ENCODE measurements around the gene UBE2U. TPM values are rescaled to one million over a fixed set of nuclear protein-coding genes. Genes with fewer than 3 reads are reported as not detected.
"Not testable (repeated sequence)": the region's sequence is repeated elsewhere in the genome, so short reads cannot be mapped to it uniquely, and the experiment has no call there.

The UBE2U gene
- total RNA-seq, 1 donor from 2014 or later, result not detected

DNA sequence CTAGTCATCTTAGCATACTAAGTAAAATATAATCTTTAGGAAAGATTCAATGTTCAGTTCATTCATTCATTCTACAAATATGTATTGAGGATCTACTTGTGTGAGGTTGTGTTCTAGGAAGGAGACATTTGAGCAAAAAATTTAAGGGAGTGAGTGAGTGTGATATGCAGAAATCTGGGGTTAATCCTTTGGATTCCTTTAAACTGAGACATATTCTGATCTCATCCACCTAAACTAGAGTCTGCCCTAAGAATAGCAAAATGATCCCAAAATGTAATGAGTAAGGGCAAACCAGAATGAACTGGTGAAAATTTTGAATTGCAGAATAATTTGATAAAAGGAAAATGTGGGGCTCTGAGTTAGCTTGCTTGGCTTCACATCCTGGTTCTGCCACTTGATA lies 8.6 kb downstream of the UBE2U start:
- H3K27me3 ChIP-seq, result no peaks in the 10 kb centered on the region
- intact Hi-C loops (cut with DNase I), result no loop called here
- no peak overlapping the region for H3K27ac ChIP-seq
- H3K9me3 ChIP-seq, result no peaks in the 10 kb centered on the region
- H3K4me3 ChIP-seq, result no peak overlapping the region
- TF ChIP-seq, protein P1, sequence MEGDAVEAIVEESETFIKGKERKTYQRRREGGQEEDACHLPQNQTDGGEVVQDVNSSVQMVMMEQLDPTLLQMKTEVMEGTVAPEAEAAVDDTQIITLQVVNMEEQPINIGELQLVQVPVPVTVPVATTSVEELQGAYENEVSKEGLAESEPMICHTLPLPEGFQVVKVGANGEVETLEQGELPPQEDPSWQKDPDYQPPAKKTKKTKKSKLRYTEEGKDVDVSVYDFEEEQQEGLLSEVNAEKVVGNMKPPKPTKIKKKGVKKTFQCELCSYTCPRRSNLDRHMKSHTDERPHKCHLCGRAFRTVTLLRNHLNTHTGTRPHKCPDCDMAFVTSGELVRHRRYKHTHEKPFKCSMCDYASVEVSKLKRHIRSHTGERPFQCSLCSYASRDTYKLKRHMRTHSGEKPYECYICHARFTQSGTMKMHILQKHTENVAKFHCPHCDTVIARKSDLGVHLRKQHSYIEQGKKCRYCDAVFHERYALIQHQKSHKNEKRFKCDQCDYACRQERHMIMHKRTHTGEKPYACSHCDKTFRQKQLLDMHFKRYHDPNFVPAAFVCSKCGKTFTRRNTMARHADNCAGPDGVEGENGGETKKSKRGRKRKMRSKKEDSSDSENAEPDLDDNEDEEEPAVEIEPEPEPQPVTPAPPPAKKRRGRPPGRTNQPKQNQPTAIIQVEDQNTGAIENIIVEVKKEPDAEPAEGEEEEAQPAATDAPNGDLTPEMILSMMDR (IDR thresholded peaks at IDR 0.05), result no peak
- no peaks in the 10 kb centered on the region for H3K36me3 ChIP-seq
- H3K4me1 ChIP-seq, result no peaks in the 10 kb centered on the region
- DNase-seq (ENCODE audit: low spot score in 2 of 2), result no peak

DNA sequence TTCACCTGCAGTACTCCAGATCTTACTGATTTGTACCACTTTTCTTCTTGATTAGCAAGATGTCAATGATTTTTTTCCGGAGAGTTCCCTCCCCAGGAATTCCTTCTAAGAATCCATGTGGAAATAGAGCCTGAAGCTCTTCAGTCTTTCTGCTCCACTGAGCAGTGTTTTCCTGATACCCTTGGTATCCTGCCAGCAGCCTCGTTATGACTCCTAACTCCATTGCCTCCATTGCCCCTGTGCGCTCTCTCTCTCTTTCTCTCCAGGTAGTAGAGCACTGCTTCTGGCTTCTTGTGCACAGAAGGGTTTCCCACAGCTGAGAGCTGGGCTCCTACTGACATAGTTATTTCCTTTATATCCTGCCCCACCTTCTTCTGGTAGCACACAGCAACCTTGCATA lies 12.2 kb downstream of the UBE2U start:
- Histone ChIP-seq H3K4me1 (no peaks in the 10 kb centered on the region), H3K27me3 (no peaks in the 10 kb centered on the region), H3K9me3 (no peaks in the 10 kb centered on the region), H3K36me3 (no peaks in the 10 kb centered on the region), H3K27ac (no peak overlapping the region), H3K4me3 (no peak overlapping the region)
- no peak for DNase-seq (ENCODE audit: low spot score in 2 of 2)
- TF ChIP-seq, protein P1 (IDR thresholded peaks at IDR 0.05), result no peak
- intact Hi-C loops (cut with DNase I), result no loop called here

DNA sequence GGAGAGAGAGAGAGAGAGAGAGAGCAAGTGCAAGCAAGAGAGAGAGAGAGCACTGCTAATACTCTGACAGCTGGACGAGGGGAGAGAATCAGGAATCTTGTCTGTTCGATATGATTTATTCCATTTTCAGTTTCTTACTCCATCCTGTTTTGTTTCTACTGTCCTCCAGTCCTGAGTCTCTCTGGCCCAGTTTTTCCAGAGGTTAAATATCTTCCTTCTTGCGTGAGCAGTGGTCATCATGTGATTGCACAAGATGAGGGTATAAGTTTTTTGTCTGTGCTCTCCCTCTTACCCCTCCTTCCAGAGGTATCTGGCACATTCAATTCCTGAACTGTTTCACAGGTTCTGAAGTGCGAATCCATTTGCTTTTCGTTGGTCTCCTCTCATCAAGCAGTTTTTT lies 16.8 kb downstream of the UBE2U start:
- no peaks in the 10 kb centered on the region for H3K9me3 ChIP-seq
- H3K27me3 ChIP-seq, result no peaks in the 10 kb centered on the region
- TF ChIP-seq, protein P1 (IDR thresholded peaks at IDR 0.05), result no peak
- no peak for DNase-seq (ENCODE audit: low spot score in 2 of 2)
- H3K27ac ChIP-seq, result no peak overlapping the region
- H3K4me3 ChIP-seq, result no peak overlapping the region
- peaks cover 0 to 4% of the 10 kb centered on the region in 2 donors for H3K4me1 ChIP-seq
- intact Hi-C loops (cut with DNase I), result no loop called here
- H3K36me3 ChIP-seq, result no peaks in the 10 kb centered on the region

DNA sequence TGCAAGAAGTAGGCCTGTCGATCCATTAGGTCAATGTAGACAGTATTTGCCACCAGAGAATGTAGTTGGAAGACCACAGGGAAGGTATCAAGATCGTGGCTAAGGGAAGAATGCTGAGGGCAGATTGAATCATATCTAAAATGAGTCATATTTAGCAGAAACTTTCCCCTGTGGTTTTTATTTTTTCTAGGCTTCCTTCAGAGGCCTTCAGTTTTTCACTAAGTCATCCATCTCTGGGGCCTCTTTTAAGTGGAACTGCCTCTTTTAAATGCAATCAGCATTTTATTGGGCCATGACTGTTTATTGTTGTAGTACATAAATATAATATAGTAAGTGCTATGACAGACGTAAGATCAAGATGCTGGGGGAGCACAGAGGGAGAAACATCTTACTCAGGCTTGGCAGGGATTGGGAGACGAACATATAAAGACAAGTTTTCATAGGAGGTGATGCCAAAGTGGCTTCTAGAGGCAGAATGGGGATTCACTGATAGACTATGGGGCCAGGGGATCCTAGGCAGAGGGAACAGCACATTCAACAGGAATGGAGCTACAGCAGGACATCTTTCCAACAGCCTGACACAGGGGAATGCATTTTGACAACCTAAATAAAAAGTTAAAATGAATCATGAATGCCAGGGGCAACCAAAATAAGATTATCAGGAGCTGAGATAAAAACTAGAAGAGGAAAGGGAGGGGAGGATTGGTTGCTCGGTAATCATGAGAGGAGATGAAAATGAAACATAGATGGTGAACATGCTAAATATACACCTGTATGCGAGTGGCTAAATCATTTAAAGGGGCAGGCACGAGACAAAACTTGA lies 20.1 kb downstream of the UBE2U start:
- no peak for DNase-seq (ENCODE audit: low spot score in 2 of 2)
- TF ChIP-seq, protein P1 (IDR thresholded peaks at IDR 0.05), result no peak
- no peaks in the 10 kb centered on the region for H3K36me3 ChIP-seq
- H3K27me3 ChIP-seq, result no peaks in the 10 kb centered on the region
- no peak overlapping the region for H3K4me3 ChIP-seq
- H3K9me3 ChIP-seq, result no peaks in the 10 kb centered on the region
- intact Hi-C loops (cut with DNase I), result no loop called here
- peaks cover 0 to 4% of the 10 kb centered on the region in 2 donors for H3K4me1 ChIP-seq
- H3K27ac ChIP-seq, result peak overlapping the region in 1 of 2 donors; percentile 41

DNA sequence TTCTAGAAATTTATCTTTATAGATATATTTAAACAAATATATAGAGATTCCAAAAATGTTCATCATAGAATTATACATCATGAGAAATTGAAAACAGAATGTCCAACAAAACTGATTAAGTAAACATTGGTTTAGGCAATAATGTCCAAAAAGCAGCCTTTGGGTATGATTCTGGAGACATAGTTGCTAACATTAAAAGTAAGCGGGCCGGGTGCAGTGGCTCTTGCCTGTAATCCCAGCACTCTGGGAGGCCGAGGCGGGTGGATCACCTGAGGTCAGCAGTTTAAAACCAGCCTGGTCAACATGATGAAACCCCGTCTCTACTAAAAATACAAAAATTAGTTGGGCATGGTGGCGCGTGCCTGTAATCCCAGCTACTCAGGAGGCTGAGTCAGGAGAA lies 20.8 kb downstream of the UBE2U start:
- H3K27ac ChIP-seq; H3K4me1 ChIP-seq; intact Hi-C loops (cut with DNase I): not testable (repeated sequence)

DNA sequence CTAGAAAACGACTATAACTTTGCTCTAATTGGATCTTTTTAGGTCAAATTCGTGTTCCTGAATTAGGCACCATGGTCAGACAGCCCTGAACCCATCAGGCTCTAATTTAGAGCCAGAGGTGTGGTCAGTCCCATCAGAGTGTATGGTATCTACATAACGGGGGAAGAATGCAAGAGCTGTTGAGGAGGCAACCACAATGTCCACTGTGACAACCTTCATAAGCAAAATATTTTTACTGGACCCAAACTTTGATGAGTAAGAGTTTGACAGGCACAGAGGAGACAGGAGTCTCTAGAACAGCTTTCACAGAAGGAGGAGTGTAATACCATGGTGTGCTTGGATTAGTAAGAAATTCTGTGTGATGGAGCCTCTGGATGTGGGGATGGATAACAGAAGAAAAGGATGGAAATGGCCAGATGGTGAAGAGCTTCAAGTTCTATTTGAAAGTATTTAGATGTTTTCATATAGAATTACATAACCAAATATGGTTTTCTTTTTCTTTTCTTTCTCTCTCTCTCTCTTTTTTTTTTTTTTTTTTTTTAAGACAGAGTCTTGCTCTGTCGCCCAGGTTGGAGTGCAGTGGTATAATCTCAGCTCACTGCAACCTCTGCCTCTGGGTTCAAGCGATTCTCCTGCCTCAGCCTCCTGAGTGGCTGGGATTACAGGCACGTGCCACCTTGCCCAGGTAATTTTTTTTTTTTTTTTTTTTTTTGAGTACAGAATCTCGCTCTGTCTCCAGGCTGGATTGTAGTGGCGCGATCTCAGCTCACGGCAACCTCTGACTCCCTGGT lies 24.9 kb downstream of the UBE2U start:
- TF ChIP-seq, protein P1 (IDR thresholded peaks at IDR 0.05), result no peak
- intact Hi-C loops (cut with DNase I), result no loop called here
- Histone ChIP-seq H3K4me1 (peaks cover 0 to 4% of the 10 kb centered on the region in 2 donors), H3K27ac (no peak overlapping the region), H3K27me3 (no peaks in the 10 kb centered on the region), H3K4me3 (no peak overlapping the region), H3K9me3 (no peaks in the 10 kb centered on the region), H3K36me3 (no peaks in the 10 kb centered on the region)
- no peak for DNase-seq (ENCODE audit: low spot score in 2 of 2)

More for the DNA sequence above, 20.8 kb downstream of the UBE2U start:
- H3K4me3 ChIP-seq; H3K36me3 ChIP-seq; DNase-seq (ENCODE audit: low spot score in 2 of 2); H3K27me3 ChIP-seq; H3K9me3 ChIP-seq: not testable (repeated sequence)

Data from ascending aorta (tissue), 2 donors.